ENCODE results near the gene IFITM5. TPM values are rescaled to one million over a fixed set of nuclear protein-coding genes. Genes with fewer than 3 reads are reported as not detected.
A peak's percentile ranks its signal among the peaks of the same experiment; 100 is the strongest.
"Not testable (repeated sequence)": the region's sequence is repeated elsewhere in the genome, so short reads cannot be mapped to it uniquely, and the experiment has no call there.

The IFITM5 gene
- total RNA-seq, 1 donor, result not detected

GRCh38 chr11:326842-327580 lies 27.7 kb upstream of the IFITM5 start:
- DNase-seq (ENCODE audit: low read depth), result peak; percentile 58
- TF ChIP-seq CTCF (IDR thresholded peaks at IDR 0.05; ENCODE audit: insufficient read depth, low read length), result no peak
- no peak overlapping the region for H3K4me3 ChIP-seq (ENCODE audit: low read depth, low read length)

- no peak for TF ChIP-seq CTCF (IDR thresholded peaks at IDR 0.05; ENCODE audit: insufficient read depth, low read length)
- DNase-seq (ENCODE audit: low read depth), result no peak
- no peak overlapping the region for H3K4me3 ChIP-seq (ENCODE audit: low read depth, low read length)
These were observed 27.2 kb upstream of the IFITM5 start for GRCh38 chr11:326592-326841.

GRCh38 chr11:325796-326591 lies 26.7 kb upstream of the IFITM5 start:
- no peak for DNase-seq (ENCODE audit: low read depth)
- no peak overlapping the region for H3K4me3 ChIP-seq (ENCODE audit: low read depth, low read length)
- TF ChIP-seq CTCF (IDR thresholded peaks at IDR 0.05; ENCODE audit: insufficient read depth, low read length), result no peak

- not testable (repeated sequence) for H3K4me3 ChIP-seq (ENCODE audit: low read depth, low read length)
- peak; percentile 35 for DNase-seq (ENCODE audit: low read depth)
These were observed 25.5 kb upstream of the IFITM5 start for GRCh38 chr11:324593-325517.

- no peak for TF ChIP-seq CTCF (IDR thresholded peaks at IDR 0.05; ENCODE audit: insufficient read depth, low read length)
- no peak overlapping the region for H3K4me3 ChIP-seq (ENCODE audit: low read depth, low read length)
- DNase-seq (ENCODE audit: low read depth), result no peak
These were observed 24.8 kb upstream of the IFITM5 start for GRCh38 chr11:324156-324555.

GRCh38 chr11:319888-320273 lies 20.6 kb upstream of the IFITM5 start:
- not testable (repeated sequence) for DNase-seq (ENCODE audit: low read depth)
- peak overlapping the region; percentile 91 for H3K4me3 ChIP-seq (ENCODE audit: low read depth, low read length)

- DNase-seq (ENCODE audit: low read depth), result not testable (repeated sequence)
- peak overlapping the region; percentile 89 for H3K4me3 ChIP-seq (ENCODE audit: low read depth, low read length)
- TF ChIP-seq CTCF (IDR thresholded peaks at IDR 0.05; ENCODE audit: insufficient read depth, low read length), result peak; percentile 17
These were observed 20.0 kb upstream of the IFITM5 start for GRCh38 chr11:319121-319887.

GRCh38 chr11:318405-319120 lies 19.2 kb upstream of the IFITM5 start:
- peak overlapping the region; percentile 64 for H3K4me3 ChIP-seq (ENCODE audit: low read depth, low read length)
- DNase-seq (ENCODE audit: low read depth), result not testable (repeated sequence)

GRCh38 chr11:317668-318404 lies 18.5 kb upstream of the IFITM5 start:
- not testable (repeated sequence) for DNase-seq (ENCODE audit: low read depth)

More at GRCh38 chr11:317668-318404, 18.5 kb upstream of the IFITM5 start:
- H3K4me3 ChIP-seq (ENCODE audit: low read depth, low read length), result peak overlapping the region; percentile 52
